IMR-90 (cell line): ENCODE results near the gene RAB29. TPM values are rescaled to one million over a fixed set of nuclear protein-coding genes. Genes with fewer than 3 reads are reported as not detected.

Experiments used
- ATAC-seq: fragments of 200-7000 bp; cut with Tn5 transposase; 2 replicates; pipeline ENCODE4 v1.9.1; 2020; ENCODE audit warnings: low read depth, mild to moderate bottlenecking, moderate library complexity
- BruUV-seq: library from RNA; stranded (reverse); fragments of 400-500 nt; replicated peaks from 2 replicates; lab custom pipeline; 2021; lab: Mats Ljungman, UMichigan
- CTCF ChIA-PET: fragments of 300-600 bp; formaldehyde crosslinking; extraction: SDS; loops from one replicate; lab custom pipeline; 2021; ENCODE audit warnings: antibody characterized with exemption; lab: Yijun Ruan, JAX
- POLR2A ChIA-PET: fragments of 300-600 bp; sonication (Branson Sonifier 250); formaldehyde crosslinking; loops from one replicate; lab custom pipeline; 2022; ENCODE audit warnings: antibody characterized with exemption; ENCODE audit not compliant: unreplicated experiment; lab: Charles Lee
- DNase-seq: peaks from one replicate; pipeline ENCODE4 v3.0.0; 2013
- H2AFZ ChIP-seq: replicated peaks from 2 replicates; pipeline ENCODE3; 2013; ENCODE audit warnings: low read length, mild to moderate bottlenecking; ENCODE audit not compliant: poor library complexity
- H2AK5ac ChIP-seq: 2 replicates; pipeline ENCODE4 v1.6.1; 2013; ENCODE audit warnings: low read depth, low read length, inconsistent platforms
- H2AK9ac ChIP-seq: replicated peaks from 2 replicates; pipeline ENCODE3; 2013; ENCODE audit warnings: mild to moderate bottlenecking, low read depth, low read length, moderate library complexity; ENCODE audit not compliant: poor library complexity
- H2BK120ac ChIP-seq: 2 replicates; pipeline ENCODE4 v1.6.1; 2013; ENCODE audit warnings: low read depth, low read length, inconsistent platforms
- H2BK15ac ChIP-seq: 3 replicates; pipeline ENCODE4 v1.6.1; 2013; ENCODE audit warnings: low read depth, low read length, inconsistent platforms
- H2BK20ac ChIP-seq: 2 replicates; pipeline ENCODE4 v1.6.1; 2013; ENCODE audit warnings: low read depth, mild to moderate bottlenecking, inconsistent platforms, low read length, moderate library complexity
- H2BK5ac ChIP-seq: 2 replicates; pipeline ENCODE4 v1.6.1; 2013; ENCODE audit warnings: mild to moderate bottlenecking, low read depth, low read length, inconsistent platforms; ENCODE audit not compliant: poor library complexity, severe bottlenecking
- H3K14ac ChIP-seq: replicated peaks from 2 replicates; pipeline ENCODE4 v1.6.1; 2013; ENCODE audit warnings: low read depth, low read length, inconsistent platforms
- H3K18ac ChIP-seq: 2 replicates; pipeline ENCODE4 v1.6.1; 2013; ENCODE audit warnings: low read depth, low read length, control low read depth
- H3K23ac ChIP-seq: 2 replicates; pipeline ENCODE4 v1.6.1; 2013; ENCODE audit warnings: low read depth, low read length, inconsistent platforms
- H3K27ac ChIP-seq: 2 replicates; pipeline ENCODE4 v1.5.1; 2013; ENCODE audit warnings: mild to moderate bottlenecking, control low read depth, low read length; ENCODE audit not compliant: insufficient read depth
- H3K27me3 ChIP-seq: 2 replicates; pipeline ENCODE4 v1.6.1; 2013; ENCODE audit warnings: low read length; ENCODE audit not compliant: control insufficient read depth, insufficient read depth
- H3K36me3 ChIP-seq: 2 replicates; pipeline ENCODE4 v1.6.1; 2013; ENCODE audit warnings: low read length, mixed read lengths; ENCODE audit not compliant: control insufficient read depth, insufficient read depth
- H3K4ac ChIP-seq: 2 replicates; pipeline ENCODE4 v1.6.1; 2013; ENCODE audit warnings: low read depth, low read length, inconsistent platforms
- H3K4me1 ChIP-seq: 2 replicates; pipeline ENCODE4 v1.6.1; 2013; ENCODE audit warnings: low read length, mixed read lengths; ENCODE audit not compliant: control insufficient read depth, insufficient read depth
- H3K4me2 ChIP-seq: 2 replicates; pipeline ENCODE4 v1.6.1; 2013; ENCODE audit warnings: low read depth, mild to moderate bottlenecking, control low read depth, low read length, moderate library complexity
- H3K4me3 ChIP-seq: 2 replicates; pipeline ENCODE4 v1.5.1; 2013; ENCODE audit warnings: low read depth, mild to moderate bottlenecking, control low read depth, low read length, moderate library complexity; ENCODE audit not compliant: insufficient read depth
- H3K56ac ChIP-seq: 2 replicates; pipeline ENCODE4 v1.6.1; 2013; ENCODE audit warnings: low read length, inconsistent platforms; ENCODE audit not compliant: insufficient read depth; ENCODE audit errors: extremely low read depth
- H3K79me1 ChIP-seq, 2 experiments: 2 replicates each; pipeline ENCODE4 v1.6.1; 2013; ENCODE audit warnings: low read length in 2 of 2, inconsistent platforms in 1 of 2, low read depth in 1 of 2
- H3K9ac ChIP-seq: 2 replicates; pipeline ENCODE4 v1.6.1; 2013; ENCODE audit warnings: low read depth, low read length, control low read depth
- H3K9me1 ChIP-seq: 2 replicates; pipeline ENCODE4 v1.6.1; 2013; ENCODE audit warnings: low read length, inconsistent platforms; ENCODE audit not compliant: insufficient read depth
- H3K9me3 ChIP-seq: 2 replicates; pipeline ENCODE4 v1.6.1; 2013; ENCODE audit warnings: low read length; ENCODE audit not compliant: control insufficient read depth, insufficient read depth
- H4K20me1 ChIP-seq: 2 replicates; pipeline ENCODE4 v1.6.1; 2013; ENCODE audit warnings: low read length, inconsistent platforms; ENCODE audit not compliant: insufficient read depth
- H4K5ac ChIP-seq: 2 replicates; pipeline ENCODE4 v1.6.1; 2013; ENCODE audit warnings: mild to moderate bottlenecking, low read depth, low read length, control low read depth
- H4K8ac ChIP-seq, 2 experiments: 2 replicates each; pipeline ENCODE4 v1.6.1; 2013; ENCODE audit warnings: low read depth in 2 of 2, low read length in 2 of 2, control low read depth in 1 of 2, inconsistent platforms in 1 of 2
- H4K91ac ChIP-seq: 2 replicates; pipeline ENCODE4 v1.6.1; 2013; ENCODE audit warnings: low read depth, low read length, inconsistent platforms; ENCODE audit not compliant: insufficient read depth
- MAFK ChIP-seq: IDR thresholded peaks from 2 replicates; pipeline ENCODE4 v1.6.1; 2012; ENCODE audit warnings: low read depth, low read length, improper control_type of control experiment
- NFE2L2 ChIP-seq: fragments of 150-350 bp; IDR thresholded peaks from 2 replicates; pipeline ENCODE4 v1.6.1; 2016; ENCODE audit warnings: low read depth, mild to moderate bottlenecking, low read length
- WGBS, 2 experiments: methylation state at CpG; one replicate each; pipeline versions ENCODE4 v1.1.5 to v1.1.7; 2013; ENCODE audit warnings: missing lambda C conversion rate in 2 of 2; ENCODE audit not compliant: insufficient read length in 1 of 2; ENCODE audit errors: extremely low coverage in 2 of 2; 5-methylcytosine and 5-hydroxymethylcytosine counted together
- dilution Hi-C: fragments of 300-500 bp; cut with HindIII; formaldehyde crosslinking; loops from one replicate; pipeline ENCODE4 v1.14.3; 2018; ENCODE audit warnings: low sequenced_read_pairs; ENCODE audit not compliant: unreplicated experiment
- in situ Hi-C: fragments of 300-500 bp; cut with MboI; formaldehyde crosslinking; loops from 3 replicates; pipeline ENCODE4 v1.14.3; 2019; ENCODE audit warnings: low sequenced_read_pairs, inconsistent platforms, mixed read lengths
- intact Hi-C: fragments of 100-400 bp; cut with micrococcal nuclease; formaldehyde crosslinking; loops from 2 replicates; pipeline ENCODE4 v1.10.0; 2022
- polyA plus RNA-seq, 3 experiments: library from polyadenylated mRNA; depleted of rRNA; stranded (reverse); fragments of >200 nt; gene quantifications; 2 replicates each; pipeline ENCODE4 v1.2.3, GENCODE V29; 2012; ENCODE audit warnings: low replicate concordance in 1 of 3
- total RNA-seq: library from RNA; depleted of rRNA; stranded (reverse); fragments of >200 nt; gene quantifications from 2 replicates; pipeline ENCODE4 v1.2.3, GENCODE V29; 2012
- TF ChIP-seq, protein P1 (sequence below): fragments of 150-350 bp; IDR thresholded peaks from 2 replicates; pipeline ENCODE4 v1.6.1; 2017; ENCODE audit warnings: mild to moderate bottlenecking, antibody characterized with exemption, low read length, low read depth

The RAB29 gene
- total and polyA plus RNA-seq, 2 of the 4 experiments (the other 2 are of a cell fraction) = 5.7 to 7.3 TPM

DNA sequence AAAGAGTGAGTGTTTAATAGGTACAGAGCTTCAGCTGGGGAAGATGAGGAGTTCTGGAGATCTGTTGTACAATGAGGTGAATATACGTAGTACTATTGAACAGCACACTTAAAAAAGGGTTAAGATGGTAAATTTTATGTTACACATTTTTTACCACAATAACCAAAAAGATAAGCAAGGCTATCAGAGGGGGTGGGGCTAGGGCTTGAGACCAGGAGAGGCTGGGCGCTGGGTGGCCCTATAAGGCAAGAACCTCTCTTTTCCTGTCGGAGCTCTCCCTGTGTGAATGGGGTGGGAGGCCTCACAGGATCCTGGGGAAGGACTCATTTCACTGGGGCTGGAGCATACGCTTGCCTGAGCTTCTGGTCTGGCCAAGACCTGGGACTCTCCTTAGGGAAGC, 28.7 kb upstream of the RAB29 start:
- Histone ChIP-seq H3K56ac (no peak overlapping the region), H3K18ac (no peak overlapping the region), H3K23ac (no peak overlapping the region), H3K4ac (no peak overlapping the region), H2AFZ (no peak overlapping the region), H3K4me3 (no peak overlapping the region), H3K9ac (no peak overlapping the region), H3K4me2 (no peak overlapping the region), H3K27ac (no peak overlapping the region), H3K79me1 (peaks cover 20 to 24% of the 10 kb centered on the region in 2 experiments), H3K36me3 (peaks cover 25% of the 10 kb centered on the region; the same call in 1 of the 2 replicates), H3K9me1 (peaks cover 4% of the 10 kb centered on the region; the same call in 1 of the 2 replicates), H2AK5ac (no peak overlapping the region), H2BK20ac (no peak overlapping the region), H4K20me1 (0 out of 2 replicates have a peak, but pooled peaks cover 6% of the 10 kb centered on the region), H4K5ac (no peak overlapping the region), H3K9me3 (no peaks in the 10 kb centered on the region), H2BK5ac (no peak overlapping the region), H4K91ac (no peak overlapping the region), H2AK9ac (no peak overlapping the region), H3K14ac (no peak overlapping the region), H3K27me3 (no peaks in the 10 kb centered on the region), H4K8ac (no peak overlapping the region), H2BK120ac (no peak overlapping the region), H2BK15ac (no peak overlapping the region), H3K4me1 (no peaks in the 10 kb centered on the region)
- ATAC-seq (no peak), DNase-seq (no peak)
- TF ChIP-seq, protein P1, sequence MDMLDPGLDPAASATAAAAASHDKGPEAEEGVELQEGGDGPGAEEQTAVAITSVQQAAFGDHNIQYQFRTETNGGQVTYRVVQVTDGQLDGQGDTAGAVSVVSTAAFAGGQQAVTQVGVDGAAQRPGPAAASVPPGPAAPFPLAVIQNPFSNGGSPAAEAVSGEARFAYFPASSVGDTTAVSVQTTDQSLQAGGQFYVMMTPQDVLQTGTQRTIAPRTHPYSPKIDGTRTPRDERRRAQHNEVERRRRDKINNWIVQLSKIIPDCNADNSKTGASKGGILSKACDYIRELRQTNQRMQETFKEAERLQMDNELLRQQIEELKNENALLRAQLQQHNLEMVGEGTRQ = no peak
- TF ChIP-seq NFE2L2 (no peak), MAFK (no peak)
- dilution Hi-C loops = no loop called here
- no TSS peak for BruUV-seq
- no CpG with 5 or more reads among the region's 4 CpGs for WGBS, 2 experiments
- intact Hi-C loops = no loop called here
- in situ Hi-C loops = no loop called here
- ChIA-PET POLR2A (no interaction called here), CTCF (interaction anchor here (2.4 kb wide), 1 partner anchor 173 kb away, joined by 6 read pairs; no protein-coding TSS in a partner anchor)
